GM12874 (cell line): ENCODE measurements around the gene CLEC18A.

Source experiments
- CTCF ChIP-seq: IDR thresholded peaks from 2 replicates; pipeline ENCODE4 v1.5.1; 2011; ENCODE audit warnings: low read depth, mild to moderate bottlenecking, control low read depth, low read length, moderate library complexity; ENCODE audit not compliant: insufficient read depth

CLEC18A gene

DNA sequence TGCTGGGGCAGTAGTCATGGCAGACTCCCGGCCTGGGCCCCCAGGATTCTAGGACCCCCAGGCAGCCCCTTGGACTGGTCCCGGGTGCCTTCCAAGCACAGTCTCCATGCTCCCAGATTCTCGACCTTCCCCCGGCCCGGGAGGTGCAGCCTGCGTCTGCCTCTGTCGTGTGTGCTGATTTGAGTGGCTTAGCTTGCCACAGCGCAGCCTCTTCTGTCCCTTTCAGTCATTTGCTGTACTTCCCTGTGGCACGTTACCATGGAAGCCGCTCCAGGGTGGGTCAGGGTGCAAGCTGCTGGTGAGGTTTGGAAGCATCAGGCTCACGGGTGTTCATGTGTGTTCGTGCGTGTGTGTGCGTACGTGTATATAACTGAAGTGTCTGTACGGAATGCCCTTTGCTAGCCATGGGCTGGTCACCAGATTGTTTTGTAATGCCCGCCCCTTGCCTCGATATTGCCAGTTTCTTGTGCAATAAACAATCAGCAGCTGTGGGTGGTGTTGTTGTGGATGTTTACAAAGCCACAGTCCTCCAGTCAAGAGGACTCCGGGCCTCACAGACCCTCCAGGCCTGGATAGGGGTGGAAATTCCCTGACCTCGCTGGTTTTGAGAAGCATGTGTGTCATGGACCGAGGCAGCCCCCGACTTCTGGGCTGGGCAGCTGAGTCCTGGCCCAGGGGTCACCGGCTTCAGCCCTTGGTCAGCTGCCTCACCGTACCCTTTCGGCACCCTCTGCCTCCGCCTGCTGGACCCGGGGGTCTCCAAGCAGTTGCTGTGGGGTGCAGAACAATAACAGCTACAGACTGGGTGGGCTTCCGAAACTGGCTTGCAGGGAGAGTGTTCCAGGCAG, 9.7 kb upstream of the CLEC18A start:
- no peak for TF ChIP-seq CTCF

GRCh38 chr16:69942099-69942491, 9.0 kb upstream of the CLEC18A start:
- no peak for TF ChIP-seq CTCF

DNA sequence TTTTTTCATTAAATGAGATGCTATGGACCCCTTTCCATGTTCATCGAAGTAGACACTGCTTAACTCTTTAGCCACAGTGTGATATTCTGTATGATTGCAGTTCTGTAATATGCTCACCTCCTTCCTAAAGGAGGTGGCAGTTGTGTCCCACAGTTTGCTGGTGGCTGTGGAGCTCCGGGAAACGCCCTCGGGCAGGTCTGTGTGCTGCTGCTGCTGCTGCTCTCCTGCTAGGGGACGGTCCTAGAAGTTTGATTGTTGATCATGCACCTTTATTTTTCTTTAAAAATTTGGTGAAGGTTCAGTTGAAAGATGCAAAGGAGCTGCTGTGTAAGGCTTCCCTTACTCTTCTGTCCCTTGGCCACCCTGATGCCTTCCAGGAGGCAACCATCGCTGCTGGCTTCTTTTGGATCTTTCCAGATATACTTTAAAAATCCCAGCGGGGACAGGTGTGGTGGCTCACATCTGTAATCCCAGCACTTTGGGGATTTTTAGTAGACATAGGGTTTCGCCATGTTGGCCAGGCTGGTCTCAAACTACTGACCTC, 8.4 kb upstream of the CLEC18A start:
- no peak for TF ChIP-seq CTCF
